ENCODE results near the gene NRP2. TPM values are rescaled to one million over a fixed set of nuclear protein-coding genes. Genes with fewer than 3 reads are reported as not detected.

NRP2 gene
- total RNA-seq, 1 experiment from 2014 or later = 1.2 TPM

- TF ChIP-seq, protein P1, sequence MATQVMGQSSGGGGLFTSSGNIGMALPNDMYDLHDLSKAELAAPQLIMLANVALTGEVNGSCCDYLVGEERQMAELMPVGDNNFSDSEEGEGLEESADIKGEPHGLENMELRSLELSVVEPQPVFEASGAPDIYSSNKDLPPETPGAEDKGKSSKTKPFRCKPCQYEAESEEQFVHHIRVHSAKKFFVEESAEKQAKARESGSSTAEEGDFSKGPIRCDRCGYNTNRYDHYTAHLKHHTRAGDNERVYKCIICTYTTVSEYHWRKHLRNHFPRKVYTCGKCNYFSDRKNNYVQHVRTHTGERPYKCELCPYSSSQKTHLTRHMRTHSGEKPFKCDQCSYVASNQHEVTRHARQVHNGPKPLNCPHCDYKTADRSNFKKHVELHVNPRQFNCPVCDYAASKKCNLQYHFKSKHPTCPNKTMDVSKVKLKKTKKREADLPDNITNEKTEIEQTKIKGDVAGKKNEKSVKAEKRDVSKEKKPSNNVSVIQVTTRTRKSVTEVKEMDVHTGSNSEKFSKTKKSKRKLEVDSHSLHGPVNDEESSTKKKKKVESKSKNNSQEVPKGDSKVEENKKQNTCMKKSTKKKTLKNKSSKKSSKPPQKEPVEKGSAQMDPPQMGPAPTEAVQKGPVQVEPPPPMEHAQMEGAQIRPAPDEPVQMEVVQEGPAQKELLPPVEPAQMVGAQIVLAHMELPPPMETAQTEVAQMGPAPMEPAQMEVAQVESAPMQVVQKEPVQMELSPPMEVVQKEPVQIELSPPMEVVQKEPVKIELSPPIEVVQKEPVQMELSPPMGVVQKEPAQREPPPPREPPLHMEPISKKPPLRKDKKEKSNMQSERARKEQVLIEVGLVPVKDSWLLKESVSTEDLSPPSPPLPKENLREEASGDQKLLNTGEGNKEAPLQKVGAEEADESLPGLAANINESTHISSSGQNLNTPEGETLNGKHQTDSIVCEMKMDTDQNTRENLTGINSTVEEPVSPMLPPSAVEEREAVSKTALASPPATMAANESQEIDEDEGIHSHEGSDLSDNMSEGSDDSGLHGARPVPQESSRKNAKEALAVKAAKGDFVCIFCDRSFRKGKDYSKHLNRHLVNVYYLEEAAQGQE (IDR thresholded peaks at IDR 0.05; ENCODE audit: low read depth) = no peak
- TF ChIP-seq POLR2AphosphoS5 (IDR thresholded peaks at IDR 0.05; ENCODE audit: low read depth, low read length) (no peak), ELF1 (IDR thresholded peaks at IDR 0.05; ENCODE audit: borderline replicate concordance, low read depth) (no peak), CEBPB (IDR thresholded peaks at IDR 0.05; ENCODE audit: low read depth) (no peak), SRF (IDR thresholded peaks at IDR 0.05; ENCODE audit: low read depth) (no peak), RAD21 (IDR thresholded peaks at IDR 0.05; ENCODE audit: low read depth) (no peak), MAX (IDR thresholded peaks at IDR 0.05) (no peak), ZNF274 (IDR thresholded peaks at IDR 0.05; ENCODE audit: low read depth, low read length) (no peak), CBX3 (IDR thresholded peaks at IDR 0.05; ENCODE audit: low read depth) (no peak), TCF7L2 (IDR thresholded peaks at IDR 0.05; ENCODE audit: borderline replicate concordance, extremely low read depth, insufficient read depth, insufficient read length) (no peak), EZH2 (IDR thresholded peaks at IDR 0.05) (no peak), SP1 (IDR thresholded peaks at IDR 0.05; ENCODE audit: low read depth) (no peak)
These were observed 57.3 kb downstream of the NRP2 start (continued) for GRCh38 chr2:205739620-205740019.

DNA sequence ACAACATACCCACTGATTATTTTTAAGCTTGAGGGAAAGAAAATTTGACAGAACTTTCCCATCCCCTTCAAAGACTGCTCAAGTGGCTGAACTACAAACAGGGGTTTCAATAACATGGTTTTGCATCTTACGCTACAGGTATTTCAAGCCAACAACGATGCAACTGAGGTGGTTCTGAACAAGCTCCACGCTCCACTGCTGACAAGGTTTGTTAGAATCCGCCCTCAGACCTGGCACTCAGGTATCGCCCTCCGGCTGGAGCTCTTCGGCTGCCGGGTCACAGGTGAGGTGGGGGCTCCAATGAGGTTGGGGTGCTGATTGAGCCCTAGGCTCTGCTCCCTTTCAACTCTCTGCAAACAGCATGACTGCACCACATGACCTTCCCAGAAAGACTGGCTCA is 58.1 kb downstream of the NRP2 start:
- CTCF ChIA-PET = interaction anchor here (1.0 kb wide), 1 partner anchor 24 kb away, joined by 3 read pairs; no protein-coding TSS in a partner anchor
- DNase-seq (ENCODE audit: low read depth, low spot score) (no peak), ATAC-seq (no peak)
- POLR2A ChIA-PET = no interaction called here
- no peak overlapping the region for H3K4me2 ChIP-seq (ENCODE audit: low read length)
- H3K27me3 ChIP-seq (ENCODE audit: insufficient read depth, low read length) = no peaks in the 10 kb centered on the region
- H3K27ac ChIP-seq (ENCODE audit: low read depth, low read length) = no peak overlapping the region
- BruUV-seq (replicated peaks) = no TSS peak
- intact Hi-C loops (cut with micrococcal nuclease) = no loop called here
- peaks cover 0 to 6% of the 10 kb centered on the region in 2 experiments; a peak in 1 of 4 replicates for H3K4me1 ChIP-seq (ENCODE audit: control insufficient read depth in 1 of 2, insufficient read depth in 2 of 2, low read length in 2 of 2)
- H3K79me2 ChIP-seq (ENCODE audit: insufficient read depth, low read length) = no peaks in the 10 kb centered on the region
- no peak overlapping the region for H3K4me3 ChIP-seq (replicated peaks in 1 of 2; ENCODE audit: low read depth in 1 of 2, low read length in 2 of 2)
- RAD21 ChIA-PET (ENCODE audit: low non-redundant PET in 1 of 2, low total read pairs in 2 of 2, uncharacterized antibody in 2 of 2, unreplicated experiment in 2 of 2) = no interaction called here
- H3K9me2 ChIP-seq (ENCODE audit: insufficient read depth) = no peaks in the 10 kb centered on the region
- H3K9me3 ChIP-seq (ENCODE audit: control insufficient read depth in 1 of 2, insufficient read depth in 1 of 2, low read depth in 1 of 2, low read length in 2 of 2) = no peaks in the 10 kb centered on the region
- no peaks in the 10 kb centered on the region for H3K36me3 ChIP-seq (ENCODE audit: control insufficient read depth in 1 of 2, insufficient read depth in 2 of 2, low read length in 2 of 2)
- H4K20me1 ChIP-seq (ENCODE audit: insufficient read depth) = no peaks in the 10 kb centered on the region
- H3K9ac ChIP-seq (ENCODE audit: low read length) = no peak overlapping the region
- H2AFZ ChIP-seq (ENCODE audit: low read depth, low read length, poor library complexity, severe bottlenecking) = no peak overlapping the region
- TF ChIP-seq EZH2phosphoT487 (IDR thresholded peaks at IDR 0.05; ENCODE audit: borderline replicate concordance) (no peak), TCF7L2 (IDR thresholded peaks at IDR 0.05; ENCODE audit: borderline replicate concordance, extremely low read depth, insufficient read depth, insufficient read length) (no peak), SP1 (IDR thresholded peaks at IDR 0.05; ENCODE audit: low read depth) (no peak), CBX3 (IDR thresholded peaks at IDR 0.05; ENCODE audit: low read depth) (no peak), SIN3A (IDR thresholded peaks at IDR 0.05; ENCODE audit: low read depth) (no peak), MAX (IDR thresholded peaks at IDR 0.05) (no peak), POLR2A (IDR thresholded peaks at IDR 0.05; ENCODE audit: borderline replicate concordance, extremely low read depth, insufficient read depth, insufficient read length) (no peak), ZFX (IDR thresholded peaks at IDR 0.05) (no peak), JUND (IDR thresholded peaks at IDR 0.05) (no peak), CEBPB (IDR thresholded peaks at IDR 0.05; ENCODE audit: low read depth) (no peak), SRF (IDR thresholded peaks at IDR 0.05; ENCODE audit: low read depth) (no peak), YY1 (IDR thresholded peaks at IDR 0.05; ENCODE audit: extremely low read depth, insufficient replicate concordance, low read depth, low read length) (no peak), EGR1 (IDR thresholded peaks at IDR 0.05; ENCODE audit: low read depth) (no peak), ELF1 (IDR thresholded peaks at IDR 0.05; ENCODE audit: borderline replicate concordance, low read depth) (no peak)
- TF ChIP-seq, protein P2, sequence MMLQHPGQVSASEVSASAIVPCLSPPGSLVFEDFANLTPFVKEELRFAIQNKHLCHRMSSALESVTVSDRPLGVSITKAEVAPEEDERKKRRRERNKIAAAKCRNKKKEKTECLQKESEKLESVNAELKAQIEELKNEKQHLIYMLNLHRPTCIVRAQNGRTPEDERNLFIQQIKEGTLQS (IDR thresholded peaks at IDR 0.05) = no peak
- TF ChIP-seq, protein P3, sequence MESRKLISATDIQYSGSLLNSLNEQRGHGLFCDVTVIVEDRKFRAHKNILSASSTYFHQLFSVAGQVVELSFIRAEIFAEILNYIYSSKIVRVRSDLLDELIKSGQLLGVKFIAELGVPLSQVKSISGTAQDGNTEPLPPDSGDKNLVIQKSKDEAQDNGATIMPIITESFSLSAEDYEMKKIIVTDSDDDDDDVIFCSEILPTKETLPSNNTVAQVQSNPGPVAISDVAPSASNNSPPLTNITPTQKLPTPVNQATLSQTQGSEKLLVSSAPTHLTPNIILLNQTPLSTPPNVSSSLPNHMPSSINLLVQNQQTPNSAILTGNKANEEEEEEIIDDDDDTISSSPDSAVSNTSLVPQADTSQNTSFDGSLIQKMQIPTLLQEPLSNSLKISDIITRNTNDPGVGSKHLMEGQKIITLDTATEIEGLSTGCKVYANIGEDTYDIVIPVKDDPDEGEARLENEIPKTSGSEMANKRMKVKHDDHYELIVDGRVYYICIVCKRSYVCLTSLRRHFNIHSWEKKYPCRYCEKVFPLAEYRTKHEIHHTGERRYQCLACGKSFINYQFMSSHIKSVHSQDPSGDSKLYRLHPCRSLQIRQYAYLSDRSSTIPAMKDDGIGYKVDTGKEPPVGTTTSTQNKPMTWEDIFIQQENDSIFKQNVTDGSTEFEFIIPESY (IDR thresholded peaks at IDR 0.05; ENCODE audit: extremely low read depth, insufficient replicate concordance, low read length) = no peak

Measured in HCT116 (cell line).